Panc1 (cell line): ENCODE data around the gene AIFM1. TPM values are rescaled to one million over a fixed set of nuclear protein-coding genes. Genes with fewer than 3 reads are reported as not detected.

ENCODE experiments used
- ATAC-seq: fragments of 200-7000 bp; cut with Tn5 transposase; 2 replicates; pipeline ENCODE4 v1.9.1; 2020; ENCODE audit warnings: mild to moderate bottlenecking, moderate library complexity
- BruUV-seq: library from RNA; stranded (reverse); fragments of 400-500 nt; replicated peaks from 2 replicates; lab custom pipeline; 2021; lab: Mats Ljungman, UMichigan
- CTCF ChIA-PET: fragments of 300-600 bp; sonication (Branson Sonifier 250); formaldehyde crosslinking; loops from one replicate; lab custom pipeline; 2022; ENCODE audit warnings: antibody characterized with exemption; lab: Charles Lee
- POLR2A ChIA-PET: fragments of 300-600 bp; sonication (Branson Sonifier 250); formaldehyde crosslinking; loops from one replicate; lab custom pipeline; 2022; ENCODE audit warnings: antibody characterized with exemption; lab: Charles Lee
- DNase-seq: peaks from one replicate; pipeline ENCODE4 v3.0.0-alpha.2; 2010; ENCODE audit warnings: low read depth, low spot score
- H3K27ac ChIP-seq: 2 replicates; pipeline ENCODE4 v1.5.1; 2011; ENCODE audit warnings: mild to moderate bottlenecking, low read length, inconsistent platforms
- H3K27me3 ChIP-seq: fragments of 200-500 bp; sonication (Bioruptor generic); 2 replicates; pipeline ENCODE4 v1.6.0; 2014; ENCODE audit warnings: low read length, inconsistent platforms; ENCODE audit not compliant: control insufficient read depth, insufficient read depth
- H3K36me3 ChIP-seq: fragments of 200-500 bp; sonication (Bioruptor generic); 2 replicates; pipeline ENCODE4 v1.5.1; 2014; ENCODE audit warnings: inconsistent platforms, mild to moderate bottlenecking, low read length, moderate library complexity; ENCODE audit not compliant: control insufficient read depth, insufficient read depth
- H3K4me1 ChIP-seq: 2 replicates; pipeline ENCODE4 v1.5.1; 2011; ENCODE audit warnings: inconsistent platforms, mild to moderate bottlenecking, low read length, moderate library complexity; ENCODE audit not compliant: control insufficient read depth, insufficient read depth
- H3K4me3 ChIP-seq, 2 experiments: 2 replicates each; pipeline ENCODE4 v1.5.1; 2011 to 2012; ENCODE audit warnings: low read depth in 2 of 2, low read length in 2 of 2, mild to moderate bottlenecking in 2 of 2, inconsistent platforms in 1 of 2, moderate library complexity in 1 of 2
- H3K9me3 ChIP-seq: fragments of 200-500 bp; sonication (Bioruptor generic); 2 replicates; pipeline ENCODE4 v1.5.1; 2014; ENCODE audit warnings: low read depth, mild to moderate bottlenecking, inconsistent platforms, low read length, moderate library complexity; ENCODE audit not compliant: control insufficient read depth, insufficient read depth
- CTCF ChIP-seq: fragments of 450-650 bp; IDR thresholded peaks from 2 replicates; pipeline ENCODE4 v1.5.1; 2017; ENCODE audit warnings: mild to moderate bottlenecking
- POLR2AphosphoS5 ChIP-seq: IDR thresholded peaks from 2 replicates; pipeline ENCODE4 v1.6.1; 2012; ENCODE audit warnings: mild to moderate bottlenecking, low read depth, low read length, moderate library complexity
- REST ChIP-seq, 2 experiments: IDR thresholded peaks; 2 replicates each; pipeline ENCODE4 v1.6.1; 2011 to 2012; ENCODE audit warnings: low read depth in 2 of 2, control low read depth in 1 of 2, low read length in 1 of 2, mild to moderate bottlenecking in 1 of 2, moderate library complexity in 1 of 2; ENCODE audit not compliant: insufficient read depth in 1 of 2
- SIN3A ChIP-seq: IDR thresholded peaks from 2 replicates; pipeline ENCODE4 v1.6.1; 2012; ENCODE audit warnings: low read depth, mild to moderate bottlenecking, low read length, moderate library complexity, borderline replicate concordance; ENCODE audit not compliant: insufficient read depth
- TCF7L2 ChIP-seq: IDR thresholded peaks from 2 replicates; pipeline ENCODE4 v1.6.1; 2011; ENCODE audit warnings: mild to moderate bottlenecking, low read depth, low read length, inconsistent platforms
- in situ Hi-C: cut with HindIII; loops from 2 replicates; pipeline ENCODE4 v1.10.0; 2016; ENCODE audit warnings: low sequenced_read_pairs, low pct_unique_long_range_greater_than_20kb
- intact Hi-C: fragments of 100-400 bp; cut with micrococcal nuclease; formaldehyde crosslinking; loops from one replicate; pipeline ENCODE4 v1.10.0; 2022; ENCODE audit not compliant: unreplicated experiment
- total RNA-seq: library from RNA; stranded (reverse); gene quantifications from one replicate; pipeline ENCODE4 v1.2.1, GENCODE V29; 2021; ENCODE audit not compliant: unreplicated experiment

Gene AIFM1
- total RNA-seq, 1 experiment from 2014 or later = 96.6 TPM

GRCh38 chrX:130097507-130098209 lies 68.0 kb downstream of the AIFM1 start:
- BruUV-seq = no TSS peak
- Histone ChIP-seq H3K4me1 (peaks cover 8% of the 10 kb centered on the region), H3K9me3 (no peaks in the 10 kb centered on the region), H3K27me3 (no peaks in the 10 kb centered on the region), H3K27ac (no peak overlapping the region), H3K36me3 (no peaks in the 10 kb centered on the region), H3K4me3 (no peak overlapping the region)
- TF ChIP-seq SIN3A (no peak), POLR2AphosphoS5 (no peak), REST (IDR thresholded peaks at IDR 0.05; ENCODE audit: insufficient read depth in 1 of 2, low read depth in 2 of 2, low read length in 1 of 2) (no peak), TCF7L2 (no peak), CTCF (no peak)
- POLR2A ChIA-PET = interaction anchor here (0.7 kb wide), 1 partner anchor 8 kb away, joined by 4 read pairs; no protein-coding TSS in a partner anchor
- CTCF ChIA-PET = interaction anchor here (0.7 kb wide), 1 partner anchor 22 kb away, joined by 3 read pairs; no protein-coding TSS in a partner anchor
- in situ Hi-C loops (no loop called here), intact Hi-C loops (no loop called here)
- DNase-seq (no peak), ATAC-seq (peak; percentile 61)

GRCh38 chrX:130095249-130096030 lies 70.2 kb downstream of the AIFM1 start:
- no peak for DNase-seq
- in situ Hi-C loops = no loop called here

More at GRCh38 chrX:130095249-130096030, 70.2 kb downstream of the AIFM1 start:
- BruUV-seq = no TSS peak
- no peak overlapping the region for H3K27ac ChIP-seq
- no peaks in the 10 kb centered on the region for H3K9me3 ChIP-seq
- ChIA-PET POLR2A (no interaction called here), CTCF (interaction anchor here (0.6 to 1.3 kb wide), 2 partner anchors 16 to 494 kb away, joined by 3 read pairs; no protein-coding TSS in a partner anchor)
- TF ChIP-seq POLR2AphosphoS5 (no peak), CTCF (no peak), REST (IDR thresholded peaks at IDR 0.05; ENCODE audit: insufficient read depth in 1 of 2, low read depth in 2 of 2, low read length in 1 of 2) (no peak), TCF7L2 (no peak), SIN3A (no peak)
- H3K27me3 ChIP-seq = no peaks in the 10 kb centered on the region
- intact Hi-C loops = no loop called here
- H3K4me3 ChIP-seq = no peak overlapping the region
- no peaks in the 10 kb centered on the region for H3K36me3 ChIP-seq
- no peak for ATAC-seq
- peaks cover 11% of the 10 kb centered on the region for H3K4me1 ChIP-seq
